ENCODE results near the gene CHL1. TPM values are rescaled to one million over a fixed set of nuclear protein-coding genes. Genes with fewer than 3 reads are reported as not detected.
A peak's percentile ranks its signal among the peaks of the same experiment; 100 is the strongest.

CHL1 gene
- total RNA-seq, 1 donor from 2014 or later = 35.5 TPM

- Mint-ChIP-seq H3K4me1 (ENCODE audit: low read depth, unreplicated experiment) (no peaks in the 10 kb centered on the region), H3K9me3 (ENCODE audit: unreplicated experiment) (peaks cover 4% of the 10 kb centered on the region), H3K4me3 (ENCODE audit: unreplicated experiment) (no peak overlapping the region), H3K36me3 (ENCODE audit: unreplicated experiment) (no peaks in the 10 kb centered on the region), H3K27ac (ENCODE audit: unreplicated experiment) (no peak overlapping the region), H3K27me3 (ENCODE audit: unreplicated experiment) (no peaks in the 10 kb centered on the region)
- DNase-seq = no peak
- no peak for TF ChIP-seq CTCF (IDR thresholded peaks at IDR 0.05; ENCODE audit: partially characterized antibody, unreplicated experiment)
Measured at GRCh38 chr3:373193-373779, 176.7 kb downstream of the CHL1 start.

- no peak overlapping the region for H3K27ac Mint-ChIP-seq (ENCODE audit: unreplicated experiment)
- no peak for DNase-seq
- H3K27me3 Mint-ChIP-seq (ENCODE audit: unreplicated experiment) = no peaks in the 10 kb centered on the region
- no peak overlapping the region for H3K4me3 Mint-ChIP-seq (ENCODE audit: unreplicated experiment)
- no peaks in the 10 kb centered on the region for H3K4me1 Mint-ChIP-seq (ENCODE audit: low read depth, unreplicated experiment)
- peaks cover 4% of the 10 kb centered on the region for H3K9me3 Mint-ChIP-seq (ENCODE audit: unreplicated experiment)
- H3K36me3 Mint-ChIP-seq (ENCODE audit: unreplicated experiment) = no peaks in the 10 kb centered on the region
- no peak for TF ChIP-seq CTCF (IDR thresholded peaks at IDR 0.05; ENCODE audit: partially characterized antibody, unreplicated experiment)
Measured at GRCh38 chr3:374459-374858, 177.9 kb downstream of the CHL1 start.

GRCh38 chr3:377158-377561 lies 180.6 kb downstream of the CHL1 start:
- Mint-ChIP-seq H3K4me3 (ENCODE audit: unreplicated experiment) (no peak overlapping the region), H3K9me3 (ENCODE audit: unreplicated experiment) (no peaks in the 10 kb centered on the region), H3K27ac (ENCODE audit: unreplicated experiment) (no peak overlapping the region), H3K36me3 (ENCODE audit: unreplicated experiment) (no peaks in the 10 kb centered on the region), H3K27me3 (ENCODE audit: unreplicated experiment) (no peaks in the 10 kb centered on the region), H3K4me1 (ENCODE audit: low read depth, unreplicated experiment) (no peaks in the 10 kb centered on the region)
- peak; percentile 43 for TF ChIP-seq CTCF (IDR thresholded peaks at IDR 0.05; ENCODE audit: partially characterized antibody, unreplicated experiment)
- no peak for DNase-seq

- Mint-ChIP-seq H3K27ac (ENCODE audit: unreplicated experiment) (no peak overlapping the region), H3K27me3 (ENCODE audit: unreplicated experiment) (no peaks in the 10 kb centered on the region), H3K4me3 (ENCODE audit: unreplicated experiment) (no peak overlapping the region), H3K9me3 (ENCODE audit: unreplicated experiment) (no peaks in the 10 kb centered on the region), H3K36me3 (ENCODE audit: unreplicated experiment) (no peaks in the 10 kb centered on the region), H3K4me1 (ENCODE audit: low read depth, unreplicated experiment) (no peaks in the 10 kb centered on the region)
- TF ChIP-seq CTCF (IDR thresholded peaks at IDR 0.05; ENCODE audit: partially characterized antibody, unreplicated experiment) = no peak
- DNase-seq = no peak
Measured at GRCh38 chr3:380801-381200, 184.2 kb downstream of the CHL1 start.

GRCh38 chr3:385151-385550 lies 188.6 kb downstream of the CHL1 start:
- no peaks in the 10 kb centered on the region for H3K9me3 Mint-ChIP-seq (ENCODE audit: unreplicated experiment)

More at GRCh38 chr3:385151-385550, 188.6 kb downstream of the CHL1 start:
- H3K27ac Mint-ChIP-seq (ENCODE audit: unreplicated experiment) = no peak overlapping the region
- no peak for TF ChIP-seq CTCF (IDR thresholded peaks at IDR 0.05; ENCODE audit: partially characterized antibody, unreplicated experiment)
- H3K4me3 Mint-ChIP-seq (ENCODE audit: unreplicated experiment) = no peak overlapping the region
- H3K36me3 Mint-ChIP-seq (ENCODE audit: unreplicated experiment) = no peaks in the 10 kb centered on the region
- H3K27me3 Mint-ChIP-seq (ENCODE audit: unreplicated experiment) = no peaks in the 10 kb centered on the region
- H3K4me1 Mint-ChIP-seq (ENCODE audit: low read depth, unreplicated experiment) = no peaks in the 10 kb centered on the region
- no peak for DNase-seq

Data from glutamatergic neuron (in vitro differentiated cells).